T-helper 2 cell (primary cell): ENCODE data around the gene KRT2.

ENCODE experiments used
- DNase-seq, 5 experiments: peaks; one replicate each; pipeline versions ENCODE4 v3.0.0 to v3.0.0-alpha.2; 2012 to 2022

KRT2 gene

DNA sequence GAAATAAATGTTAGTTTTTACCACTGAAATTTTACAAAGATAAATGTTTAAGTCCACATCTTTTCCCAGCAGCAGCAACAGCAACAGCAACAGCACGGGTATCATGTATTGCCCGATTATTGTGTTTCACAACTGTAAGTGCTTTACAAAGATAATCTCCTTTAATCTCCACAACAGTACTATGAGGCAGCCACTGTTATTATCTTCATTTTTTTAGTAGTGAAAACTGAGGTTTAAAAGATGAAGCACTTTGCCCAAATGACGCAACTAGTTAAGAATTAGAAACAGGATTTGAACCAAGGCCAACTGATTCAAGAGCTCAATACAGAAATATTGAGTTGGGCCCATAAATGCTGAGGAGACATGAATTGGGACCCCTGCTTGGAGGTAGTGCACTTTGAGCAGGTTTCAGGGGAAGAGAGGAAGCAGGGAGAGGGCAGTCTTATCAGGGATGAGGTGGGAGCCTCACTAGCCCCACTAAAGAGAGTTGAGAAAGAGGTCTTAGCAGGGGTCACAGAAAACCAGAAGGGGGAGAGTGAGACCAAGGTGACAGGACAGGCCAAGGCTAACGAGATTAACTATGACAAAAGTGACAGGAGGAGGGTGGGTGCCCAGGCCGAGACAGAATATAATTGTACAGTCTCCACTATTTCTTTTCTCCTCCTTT is 15.3 kb downstream of the KRT2 start:
- DNase-seq = no peak

DNA sequence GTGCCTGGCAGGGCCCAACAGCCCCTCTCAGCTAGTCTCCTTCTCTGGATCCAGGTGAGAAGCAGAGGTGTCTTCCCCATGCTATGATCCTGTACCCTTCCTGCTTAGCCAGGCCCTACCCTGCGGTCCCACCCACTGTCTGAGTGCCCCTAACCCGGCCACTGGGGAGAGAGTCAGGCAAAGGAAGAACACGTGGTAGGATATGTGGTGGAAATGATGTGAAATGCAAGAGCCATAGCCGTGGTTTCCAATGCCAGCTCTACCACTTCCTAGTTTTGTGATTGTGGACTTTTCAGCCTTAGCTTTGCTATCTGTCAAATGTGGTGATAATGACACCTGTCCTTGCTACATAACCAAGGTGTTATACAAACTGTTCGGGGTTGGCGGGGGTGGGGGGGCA is 15.8 kb downstream of the KRT2 start:
- DNase-seq = peak in 2 of 5 experiments; percentile 42 to 43

DNA sequence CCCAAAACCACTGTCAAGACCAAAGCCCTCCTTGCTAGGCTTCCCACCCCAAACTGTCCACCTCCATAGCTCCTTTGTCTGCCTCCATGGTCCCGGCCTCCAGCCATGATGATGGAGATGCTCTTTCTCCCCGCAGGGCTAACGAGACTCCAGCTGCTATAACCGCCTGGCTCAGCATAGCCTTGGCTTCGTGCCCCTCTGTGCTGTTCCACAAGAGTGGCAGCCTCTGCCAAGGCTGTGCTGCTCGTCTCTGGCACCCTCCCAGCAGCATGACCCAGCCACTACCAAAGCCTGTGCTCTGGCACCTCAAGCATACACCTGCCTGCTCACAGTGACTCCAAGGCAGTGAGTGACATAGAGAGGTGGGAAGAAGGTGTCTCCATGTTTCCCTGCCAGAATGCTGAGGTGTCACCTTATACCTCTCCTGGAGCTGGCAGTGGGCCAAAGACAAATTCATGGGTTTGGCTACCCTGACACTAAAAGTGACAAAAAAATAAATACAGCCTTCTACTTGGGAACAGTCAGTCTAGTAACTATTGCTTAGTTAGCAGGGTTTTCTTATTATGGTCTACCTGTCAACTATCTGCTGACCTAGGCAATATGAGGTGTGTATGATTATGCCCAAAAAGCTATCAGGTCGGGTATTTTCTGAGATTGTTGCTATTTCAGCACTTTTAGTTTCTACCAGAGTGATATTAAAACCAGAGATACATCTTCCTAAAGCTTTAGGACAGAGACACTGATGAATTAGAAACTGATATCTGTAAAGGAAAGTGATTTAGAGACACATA is 17.6 kb downstream of the KRT2 start:
- no peak for DNase-seq

DNA sequence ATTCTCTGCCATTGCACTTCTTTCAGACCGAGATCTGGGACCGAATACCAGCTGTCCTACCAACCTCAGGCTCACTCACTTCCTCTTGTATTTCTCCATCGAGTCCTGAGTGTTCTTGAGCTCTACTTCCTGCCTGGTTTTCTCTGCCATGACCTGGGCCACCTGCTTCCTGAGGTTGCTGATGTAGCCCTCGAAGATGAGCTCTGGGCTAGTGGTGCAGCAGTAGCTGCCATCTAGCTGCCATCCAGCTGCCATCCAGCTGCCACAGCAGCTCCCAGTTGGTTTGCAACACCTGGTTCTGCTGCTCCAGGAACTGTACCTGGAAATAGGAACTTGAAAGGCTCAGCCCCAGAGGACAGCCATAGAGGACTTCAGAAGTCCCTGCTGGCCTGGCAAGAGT is 18.6 kb downstream of the KRT2 start:
- peak in 1 of 5 experiments; percentile 82 for DNase-seq

GRCh38 chr12:52632656-52633055 is 19.4 kb downstream of the KRT2 start:
- no peak for DNase-seq

- no peak for DNase-seq
Measured at GRCh38 chr12:52631676-52632459, 20.1 kb downstream of the KRT2 start.

DNA sequence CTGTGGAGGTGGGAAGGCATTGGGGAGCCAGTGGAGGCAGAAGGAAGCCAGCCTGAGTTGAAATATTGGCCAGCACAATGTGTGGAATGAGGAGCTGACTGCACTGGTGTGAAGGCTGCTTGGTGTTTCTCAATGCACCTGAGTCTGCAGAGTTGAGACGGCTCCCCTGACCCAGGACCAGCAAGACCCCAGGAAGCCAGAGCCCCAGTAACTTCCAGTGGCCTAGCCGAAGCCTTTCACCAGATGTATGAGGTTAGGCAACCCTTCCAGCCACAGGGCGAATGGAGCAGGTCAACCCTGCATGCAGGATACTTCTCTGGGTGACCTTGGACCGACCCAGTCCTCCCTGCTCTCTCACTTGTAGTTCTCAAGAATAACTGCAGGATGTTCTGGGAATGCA is 20.7 kb downstream of the KRT2 start:
- no peak for DNase-seq

GRCh38 chr12:52630599-52631200 is 21.3 kb downstream of the KRT2 start:
- peak in 1 of 5 experiments; percentile 15 for DNase-seq

- DNase-seq = no peak
Measured at GRCh38 chr12:52630008-52630500, 22.0 kb downstream of the KRT2 start.

- DNase-seq = no peak
Measured at GRCh38 chr12:52629281-52630007, 22.6 kb downstream of the KRT2 start.

DNA sequence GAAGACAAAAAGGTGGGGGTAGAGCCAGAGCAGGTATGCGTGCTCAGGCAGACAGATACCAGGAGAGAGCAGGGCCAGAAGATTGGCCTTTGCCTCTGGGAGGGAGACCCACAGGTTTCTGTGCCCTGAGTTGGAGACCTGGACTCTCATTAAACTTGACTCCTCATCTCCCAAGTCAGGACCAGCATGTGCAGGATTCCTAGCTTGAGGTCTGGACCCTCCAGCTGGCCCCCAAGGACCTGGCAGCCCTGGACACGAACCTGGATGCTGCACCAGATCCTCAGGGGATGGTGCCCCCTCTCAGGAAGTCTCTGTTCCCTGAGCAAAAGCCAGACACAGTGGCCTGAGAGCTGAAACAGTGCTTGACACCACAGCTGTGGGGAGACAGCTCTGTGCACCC is 23.2 kb downstream of the KRT2 start:
- no peak for DNase-seq

GRCh38 chr12:52628111-52628507 is 23.9 kb downstream of the KRT2 start:
- DNase-seq = no peak

DNA sequence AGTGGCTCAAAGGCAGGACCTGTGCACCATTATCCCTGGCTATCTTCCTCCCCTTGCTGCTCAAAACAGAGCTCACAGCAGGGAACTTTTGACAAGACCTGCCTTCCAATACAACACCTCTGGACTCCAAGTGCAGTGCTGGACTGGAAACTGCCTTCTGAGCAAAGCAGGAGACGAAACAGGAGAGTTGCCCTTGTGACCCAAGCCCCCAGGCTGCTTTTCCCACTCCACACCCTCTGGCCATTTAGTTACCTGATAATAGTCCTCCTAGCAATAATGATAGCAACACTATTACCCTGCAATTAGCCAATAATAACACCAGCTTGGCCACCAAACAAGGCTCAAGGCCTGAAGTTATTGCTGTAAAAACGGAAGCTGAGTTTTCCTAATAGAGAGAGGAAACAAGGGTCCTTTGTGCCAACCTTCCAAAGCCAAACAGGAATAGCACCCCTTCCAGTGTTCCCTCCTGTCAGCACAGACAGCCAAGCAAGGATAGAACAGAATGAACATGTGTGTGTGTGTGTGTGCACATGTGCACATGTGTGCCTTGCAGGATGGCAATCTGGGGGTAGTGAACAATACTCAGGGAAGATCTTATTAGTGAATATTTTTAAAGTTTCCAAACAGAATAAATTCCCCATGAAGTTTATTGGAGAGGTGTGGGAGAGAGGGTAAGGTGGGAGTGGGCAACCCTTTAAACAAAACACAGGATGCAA is 24.5 kb downstream of the KRT2 start:
- no peak for DNase-seq

- DNase-seq = no peak
Measured at GRCh38 chr12:52622349-52622748, 29.7 kb downstream of the KRT2 start.

DNA sequence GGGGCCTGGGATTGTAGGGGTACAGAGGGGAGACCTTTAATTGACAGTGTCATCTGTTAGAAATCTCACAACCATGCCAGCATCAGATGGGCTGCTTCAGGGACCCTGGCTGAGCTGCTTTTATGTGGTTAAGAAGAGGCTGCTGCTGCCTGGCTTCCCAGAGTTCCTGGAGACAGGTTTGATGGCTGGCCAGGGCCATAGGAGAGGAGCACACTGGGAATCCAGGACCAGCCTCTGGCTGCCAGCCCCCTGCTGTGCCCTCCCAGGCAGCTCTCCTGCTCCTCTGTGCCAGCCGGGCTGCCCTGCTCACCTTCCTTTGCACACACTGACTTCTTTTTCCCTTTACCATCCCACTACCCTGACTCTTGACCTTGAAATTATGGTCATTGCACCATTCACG is 33.1 kb downstream of the KRT2 start:
- DNase-seq = no peak

GRCh38 chr12:52618216-52618615 is 33.8 kb downstream of the KRT2 start, which contains the start of gene KRT73:
KRT73 (minus strand) TSS chr12:52618559; CDS start chr12:52618524, 35 bp downstream.
- no peak for DNase-seq

DNA sequence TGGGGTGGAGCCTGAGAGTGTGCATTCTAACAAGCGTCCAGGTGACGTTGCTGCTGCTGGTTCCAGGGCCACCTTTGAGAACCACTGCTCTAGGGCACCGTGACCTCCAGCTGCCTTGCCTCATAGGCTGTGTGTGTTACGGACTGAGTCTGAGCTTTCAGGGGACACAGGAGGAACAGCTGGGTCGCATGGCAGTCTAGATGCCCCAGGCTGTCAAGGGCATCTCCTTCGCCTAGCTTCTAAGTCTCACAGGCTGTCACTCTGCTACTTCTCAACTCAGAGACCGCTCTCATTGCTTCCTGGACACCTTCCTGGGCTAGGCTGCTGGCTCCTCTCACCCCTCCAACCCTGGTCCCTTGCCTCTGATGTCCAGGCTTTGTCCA is 34.6 kb downstream of the KRT2 start:
- DNase-seq = no peak

DNA sequence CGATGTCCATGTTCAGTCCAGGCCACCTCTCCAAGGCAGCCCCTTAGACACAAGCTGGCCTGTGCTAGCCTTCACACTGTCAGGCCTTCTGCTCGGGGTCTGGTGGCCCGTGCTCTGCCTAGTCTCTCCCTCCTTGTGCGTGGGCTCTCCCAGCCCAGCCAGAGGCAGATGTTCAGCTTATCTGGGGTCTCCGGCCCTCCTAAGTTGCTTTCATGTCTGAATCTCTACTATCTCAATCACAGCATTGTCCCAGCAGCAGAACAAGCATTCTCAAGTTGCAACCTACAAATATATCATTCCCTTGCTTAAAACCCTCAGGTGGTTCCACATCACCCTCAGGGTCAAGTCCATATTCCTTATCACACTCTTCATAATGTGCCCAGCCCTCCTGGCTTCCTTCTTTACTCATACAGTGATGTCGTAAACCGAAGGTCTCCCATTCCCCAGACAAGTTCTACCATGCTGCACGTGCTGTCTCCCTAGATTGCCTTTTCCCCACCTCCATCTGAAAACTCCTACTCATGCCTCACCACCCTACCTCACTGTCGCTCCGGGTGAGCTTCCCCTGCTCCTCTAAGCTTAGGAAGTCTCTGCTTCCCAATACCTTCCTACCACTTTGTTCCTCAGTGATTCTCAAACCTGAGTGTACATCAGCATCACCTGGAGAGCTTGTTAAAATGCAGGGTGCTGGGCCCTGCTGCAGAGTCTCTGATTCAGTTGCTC is 35.2 kb downstream of the KRT2 start:
- no peak for DNase-seq

DNA sequence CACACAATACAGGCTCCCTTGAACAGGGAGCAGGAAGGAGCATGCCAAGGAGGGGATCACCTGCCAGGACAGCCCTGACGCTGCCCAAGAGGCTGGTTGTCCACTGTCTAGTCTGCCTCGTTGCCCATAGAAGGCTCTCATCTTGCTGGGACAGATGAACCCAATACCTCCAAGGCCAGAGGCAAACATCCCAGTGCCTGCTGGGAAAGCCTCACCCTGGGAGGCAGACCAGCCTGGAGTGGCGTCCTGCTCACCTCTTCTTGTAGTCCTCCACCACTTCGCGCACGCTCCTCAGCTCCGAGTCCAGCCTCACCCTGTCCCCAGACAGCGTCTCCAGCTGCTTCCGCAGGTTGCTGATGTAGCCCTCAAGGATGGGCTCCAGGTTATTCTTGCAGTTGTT is 36.1 kb downstream of the KRT2 start:
- no peak for DNase-seq

DNA sequence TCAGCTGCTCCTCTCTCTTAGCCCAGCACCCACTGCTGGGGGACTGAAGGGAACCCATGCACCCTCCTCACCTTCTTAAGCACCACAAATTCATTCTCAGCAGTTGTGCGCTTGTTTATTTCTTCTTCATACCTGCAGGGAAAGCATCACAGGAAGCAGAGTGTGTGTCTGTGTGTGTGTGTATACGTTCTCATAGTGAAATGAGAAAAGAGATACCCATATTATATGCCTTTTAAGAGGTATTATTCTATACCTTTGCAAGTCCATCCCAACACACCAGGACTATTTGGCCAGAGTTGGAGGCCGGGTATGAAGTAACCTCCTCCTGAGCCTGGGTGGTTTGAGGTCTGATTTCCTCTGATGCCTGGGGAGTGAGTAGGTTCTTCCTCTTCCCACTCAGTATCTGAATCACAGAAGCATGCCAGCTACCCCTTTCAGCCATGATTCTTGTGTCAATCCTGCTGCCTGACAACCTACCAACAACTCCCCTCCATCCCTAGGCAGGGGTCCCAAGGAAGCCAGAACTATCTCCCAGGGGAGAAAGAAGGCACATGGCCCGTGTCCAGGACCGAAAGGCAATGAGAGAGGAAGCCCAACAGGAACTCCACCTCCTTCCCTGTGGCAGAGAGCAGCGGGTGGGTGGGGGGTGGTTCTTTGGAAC is 36.7 kb downstream of the KRT2 start:
- DNase-seq = peak in 1 of 5 experiments; percentile 21
